Gastrocnemius medialis (tissue), 4 donors: ENCODE results near the gene APEX2.
A peak's percentile ranks its signal among the peaks of the same experiment; 100 is the strongest.

Experiments
- POLR2A ChIP-seq, 2 donors: fragments of 450-650 bp; IDR thresholded peaks; one replicate each; pipeline ENCODE4 v1.6.1; 2017; ENCODE audit warnings: antibody characterized with exemption in 2 of 2, mild to moderate bottlenecking in 2 of 2, moderate library complexity in 2 of 2
- TF ChIP-seq, protein P1 (sequence below), 5 experiments: fragments of 450-650 bp in 3 of 5; fragments of 200-600 bp in 2 of 5; sonication (generic) in 2 of 5; IDR thresholded peaks in 4 of 5; conservative IDR thresholded peaks in 1 of 5; 1 replicate in 4 of 5; 2 replicates in 1 of 5; pipeline ENCODE4 v1.5.1; 2016 to 2019; ENCODE audit warnings: antibody characterized with exemption in 5 of 5, mild to moderate bottlenecking in 3 of 5, moderate library complexity in 3 of 5

- TF ChIP-seq, protein P1, sequence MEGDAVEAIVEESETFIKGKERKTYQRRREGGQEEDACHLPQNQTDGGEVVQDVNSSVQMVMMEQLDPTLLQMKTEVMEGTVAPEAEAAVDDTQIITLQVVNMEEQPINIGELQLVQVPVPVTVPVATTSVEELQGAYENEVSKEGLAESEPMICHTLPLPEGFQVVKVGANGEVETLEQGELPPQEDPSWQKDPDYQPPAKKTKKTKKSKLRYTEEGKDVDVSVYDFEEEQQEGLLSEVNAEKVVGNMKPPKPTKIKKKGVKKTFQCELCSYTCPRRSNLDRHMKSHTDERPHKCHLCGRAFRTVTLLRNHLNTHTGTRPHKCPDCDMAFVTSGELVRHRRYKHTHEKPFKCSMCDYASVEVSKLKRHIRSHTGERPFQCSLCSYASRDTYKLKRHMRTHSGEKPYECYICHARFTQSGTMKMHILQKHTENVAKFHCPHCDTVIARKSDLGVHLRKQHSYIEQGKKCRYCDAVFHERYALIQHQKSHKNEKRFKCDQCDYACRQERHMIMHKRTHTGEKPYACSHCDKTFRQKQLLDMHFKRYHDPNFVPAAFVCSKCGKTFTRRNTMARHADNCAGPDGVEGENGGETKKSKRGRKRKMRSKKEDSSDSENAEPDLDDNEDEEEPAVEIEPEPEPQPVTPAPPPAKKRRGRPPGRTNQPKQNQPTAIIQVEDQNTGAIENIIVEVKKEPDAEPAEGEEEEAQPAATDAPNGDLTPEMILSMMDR (IDR thresholded peaks at IDR 0.05 in 4 of 5, conservative IDR thresholded peaks at IDR 0.05 in 1 of 5), result no peak
- TF ChIP-seq POLR2A (IDR thresholded peaks at IDR 0.05), result peak in 1 of 2 donors; percentile 8
These were observed 7.1 kb upstream of the APEX2 start for GRCh38 chrX:54992911-54993622.
